Amniotic stem cell (primary cell): Measurements from ENCODE around the gene KLF18.
"Not testable (repeated sequence)": the region's sequence is repeated elsewhere in the genome, so short reads cannot be mapped to it uniquely, and the experiment has no call there.

Experiments
- DNase-seq: peaks from one replicate; lab custom pipeline; 2025; lab: John Stamatoyannopoulos, UW

Gene KLF18

GRCh38 chr1:44141531-44141930 is at the start of gene KLF18:
Gene KLF18 (minus strand): TSS chr1:44141631. CDS start chr1:44141631, 0 bp downstream.
- DNase-seq: no peak

- no peak for DNase-seq
Measured at GRCh38 chr1:44174630-44175029, 33.2 kb upstream of the KLF18 start.

DNA sequence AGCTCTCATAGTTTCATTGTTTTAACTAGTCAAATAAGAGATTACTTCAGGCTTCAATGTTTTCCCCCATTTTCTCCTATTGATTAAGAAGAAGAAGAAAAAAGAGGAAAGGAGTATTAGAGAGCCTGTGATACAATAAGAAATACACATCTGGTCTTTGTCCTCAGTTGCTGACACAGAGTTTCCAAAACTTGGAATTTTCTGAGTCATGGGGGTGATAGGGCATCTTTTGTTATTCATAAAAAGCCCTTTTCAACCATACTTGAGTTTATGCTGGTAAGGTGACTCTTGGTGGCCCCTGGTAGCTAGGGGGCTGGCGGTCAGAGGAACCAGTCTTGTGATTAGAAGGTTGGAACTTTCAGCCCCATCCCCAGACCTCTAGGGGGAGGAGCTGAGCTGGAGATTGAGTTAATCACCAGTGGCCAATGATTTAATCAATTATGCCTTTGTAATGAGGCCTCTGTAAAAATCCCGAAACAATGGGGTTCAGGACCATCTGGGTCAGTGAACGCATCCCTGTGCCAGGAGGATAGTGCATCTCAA is 28.9 kb upstream of the KLF18 start:
- DNase-seq: no peak

DNA sequence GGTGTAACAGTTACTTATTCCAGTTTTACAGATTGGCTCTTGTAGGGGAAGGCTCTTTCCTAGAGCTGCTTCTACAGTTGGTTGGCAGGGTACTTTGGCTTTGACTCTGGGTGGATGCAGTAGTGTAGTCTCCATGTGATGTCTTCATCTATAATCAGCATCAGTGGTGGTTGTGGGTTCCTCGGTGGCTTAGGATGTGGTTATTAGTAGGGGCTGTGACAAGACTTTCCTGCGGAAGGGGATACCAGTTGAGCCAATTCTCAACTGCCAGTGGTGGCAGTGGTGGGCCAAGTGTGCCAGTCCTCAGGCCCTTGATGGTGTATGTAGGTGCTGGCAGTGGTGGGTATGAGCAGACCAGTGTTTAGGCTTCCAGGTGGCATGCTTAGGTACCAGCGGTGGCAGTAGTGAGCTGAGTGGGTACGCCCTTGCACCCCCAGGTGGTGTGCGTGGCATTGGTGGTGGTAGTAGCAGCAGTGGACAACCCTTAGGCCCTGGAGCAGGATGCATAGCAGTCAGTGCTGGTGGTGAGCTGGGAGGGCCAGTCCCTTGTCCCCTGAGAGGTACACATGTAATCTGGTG is 27.2 kb upstream of the KLF18 start:
- no peak for DNase-seq

- DNase-seq: no peak
Measured at GRCh38 chr1:44161546-44161945, 20.1 kb upstream of the KLF18 start.

DNA sequence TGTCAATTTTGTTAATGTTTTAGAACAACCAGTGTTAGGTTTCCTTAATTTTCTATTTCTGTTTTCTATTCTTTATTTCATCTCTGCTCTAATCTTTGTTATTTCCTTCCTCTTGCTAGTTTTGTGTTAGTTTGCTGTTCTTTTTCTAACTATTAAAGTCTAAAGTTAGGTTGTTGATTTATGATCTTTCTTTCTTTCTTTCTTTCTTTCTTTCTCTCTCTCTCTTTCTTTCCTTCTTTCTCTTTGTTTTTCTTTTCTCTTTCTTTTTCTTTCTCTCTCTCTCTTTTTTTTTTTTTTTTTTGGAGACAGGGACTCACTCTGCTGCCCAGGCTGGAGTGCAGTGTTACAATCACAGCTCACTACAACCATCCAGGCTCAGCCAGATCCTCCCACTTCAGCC is 17.4 kb upstream of the KLF18 start:
- DNase-seq: no peak

DNA sequence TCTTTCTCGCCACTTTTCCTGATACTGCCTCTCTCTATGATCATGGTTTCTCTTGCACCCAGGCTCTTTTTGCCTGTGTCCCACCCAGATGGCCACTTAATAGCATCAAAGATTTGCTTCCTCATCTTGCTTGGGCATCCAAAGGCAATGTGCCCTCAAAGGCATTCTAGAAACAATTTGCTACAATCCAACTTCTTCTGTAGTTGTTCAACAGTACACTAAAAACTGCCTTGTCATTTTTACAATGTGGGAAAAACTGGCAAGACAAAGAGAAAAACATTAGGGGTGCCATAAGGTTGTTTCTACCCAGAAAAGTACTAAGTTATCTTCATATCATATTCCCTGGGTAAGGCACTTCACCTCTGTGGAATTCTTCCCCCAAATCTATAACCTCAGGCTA is 16.5 kb upstream of the KLF18 start:
- DNase-seq: no peak

- DNase-seq: no peak
Measured at GRCh38 chr1:44154049-44154448, 12.6 kb upstream of the KLF18 start.

GRCh38 chr1:44152692-44153091 is 11.3 kb upstream of the KLF18 start:
- no peak for DNase-seq

DNA sequence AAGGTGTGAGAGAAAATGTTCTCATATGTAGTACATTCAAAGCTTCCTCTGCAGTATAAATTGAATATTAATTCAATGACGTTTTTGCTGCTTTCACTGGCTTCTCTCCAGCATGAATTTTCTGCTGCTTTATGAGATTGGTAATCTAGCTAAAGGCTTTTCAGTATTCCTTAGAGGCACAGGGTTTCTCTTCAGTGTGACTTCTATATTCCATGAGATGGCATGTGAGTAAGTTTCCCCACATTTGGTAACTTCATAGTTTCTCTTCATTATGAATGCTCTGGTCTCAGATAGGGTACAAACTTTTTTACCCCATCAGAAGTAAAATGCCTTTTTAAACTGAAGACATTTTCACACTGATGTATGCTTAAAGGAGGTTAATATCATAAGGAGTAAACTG is 10.4 kb upstream of the KLF18 start:
- no peak for DNase-seq

DNA sequence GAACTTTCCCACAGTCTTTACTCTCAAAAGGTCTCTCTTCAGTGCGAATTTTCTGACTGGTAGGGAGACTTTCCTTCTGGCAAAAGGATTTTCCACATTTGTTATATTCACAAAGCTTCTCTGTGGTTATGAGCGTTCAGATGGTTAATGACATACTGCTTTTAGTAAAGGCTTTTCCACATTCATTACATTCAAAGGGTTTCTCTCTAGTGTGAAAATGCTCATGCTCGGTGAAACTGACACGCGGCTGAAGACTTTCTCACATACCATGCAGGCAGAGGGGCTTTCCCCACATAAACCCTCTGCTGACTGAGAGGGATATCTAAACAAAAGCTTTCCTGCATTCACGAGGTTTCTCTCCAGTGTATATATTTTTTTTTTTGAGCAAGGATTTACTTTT is 9.9 kb upstream of the KLF18 start:
- no peak for DNase-seq

DNA sequence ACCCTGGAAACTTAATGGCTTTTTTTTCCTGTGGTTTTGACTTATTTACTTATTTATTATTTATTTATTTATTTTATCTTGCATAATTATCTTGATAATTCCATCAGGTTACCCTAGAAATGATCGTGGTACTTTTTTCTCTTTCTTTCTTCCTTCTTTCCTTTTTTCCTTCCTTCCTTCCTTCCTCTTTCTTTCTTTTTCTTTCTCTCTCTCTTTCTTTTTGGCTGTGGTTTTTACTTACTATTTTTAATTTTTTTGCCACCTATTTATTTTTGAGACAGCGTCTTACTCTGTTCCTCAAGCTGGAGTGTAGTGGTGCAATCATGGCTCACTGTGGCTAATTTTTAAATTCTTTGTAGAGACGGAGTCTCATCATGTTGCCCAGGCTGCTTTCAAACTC is 6.2 kb upstream of the KLF18 start:
- DNase-seq: no peak

DNA sequence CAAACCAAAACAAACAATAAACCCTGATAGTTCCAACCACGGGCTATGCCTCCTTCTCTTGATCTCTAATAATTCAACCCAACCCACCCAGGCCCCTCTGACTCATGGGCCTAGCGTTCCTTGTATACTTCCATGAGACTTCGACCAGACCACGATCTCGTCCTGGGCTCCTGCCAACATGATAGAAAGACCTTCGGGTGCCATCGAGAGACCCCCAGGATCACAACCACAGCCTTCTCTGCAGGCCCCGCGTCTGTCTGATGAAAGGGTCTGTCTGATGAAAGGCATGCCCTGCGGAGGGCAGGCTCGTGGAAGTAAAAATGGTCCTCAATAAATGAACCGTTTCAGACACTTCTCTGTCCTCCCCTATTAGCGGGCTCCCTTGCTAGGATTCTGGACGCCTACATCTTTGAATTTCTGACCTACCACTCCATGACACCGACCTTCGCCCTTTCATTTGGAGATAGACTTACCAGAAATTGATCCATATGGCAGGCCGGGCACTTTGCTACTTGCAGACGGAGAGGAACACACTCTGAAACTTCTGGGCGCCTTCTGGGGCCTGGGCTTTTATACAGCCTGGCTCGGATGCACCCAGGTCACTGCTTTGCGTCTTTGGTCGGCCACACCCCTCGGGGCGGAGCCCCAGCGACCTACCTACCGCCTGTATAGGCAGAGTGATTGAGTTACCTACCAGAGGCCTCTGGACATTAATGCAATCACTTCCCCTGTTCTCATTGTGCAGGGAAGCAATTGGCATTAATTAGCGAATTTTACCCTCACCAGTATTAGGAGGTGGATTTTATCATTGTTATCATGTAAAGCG is 5.3 kb upstream of the KLF18 start:
- no peak for DNase-seq

DNA sequence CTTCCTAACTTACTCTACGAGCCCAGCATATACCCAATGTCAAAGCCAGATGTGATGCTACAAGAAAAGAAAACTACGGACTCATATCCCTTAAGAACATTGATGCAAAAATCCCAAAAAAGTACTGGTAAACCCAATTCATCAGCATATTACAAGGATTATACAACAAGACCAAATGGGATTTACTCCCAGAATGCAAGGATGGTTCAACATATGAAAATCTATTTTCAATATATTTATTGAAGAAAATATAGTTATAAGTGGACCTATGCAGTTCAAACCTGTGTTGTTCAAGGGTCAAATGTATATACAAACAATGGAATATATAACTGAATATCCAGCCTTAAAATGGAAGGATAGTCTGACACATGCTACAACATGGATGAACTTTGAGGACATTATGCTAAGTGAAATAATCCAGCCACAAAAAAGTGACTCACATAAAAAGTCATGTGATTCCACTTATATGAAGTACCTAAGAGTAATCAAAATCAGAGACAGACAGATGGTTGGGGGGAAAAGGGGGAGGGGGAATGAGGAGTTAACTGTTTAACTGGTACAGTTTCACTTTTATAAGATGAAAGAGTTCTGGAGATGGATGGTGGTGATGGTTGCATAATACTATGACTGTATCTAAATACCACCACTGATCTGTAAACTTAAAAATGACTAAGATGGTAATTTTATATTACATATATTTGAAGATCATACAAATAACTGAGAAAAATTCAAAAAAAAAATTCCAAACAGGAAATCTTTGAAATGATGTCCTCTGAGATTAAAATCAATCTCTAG is 3.7 kb upstream of the KLF18 start:
- no peak for DNase-seq

DNA sequence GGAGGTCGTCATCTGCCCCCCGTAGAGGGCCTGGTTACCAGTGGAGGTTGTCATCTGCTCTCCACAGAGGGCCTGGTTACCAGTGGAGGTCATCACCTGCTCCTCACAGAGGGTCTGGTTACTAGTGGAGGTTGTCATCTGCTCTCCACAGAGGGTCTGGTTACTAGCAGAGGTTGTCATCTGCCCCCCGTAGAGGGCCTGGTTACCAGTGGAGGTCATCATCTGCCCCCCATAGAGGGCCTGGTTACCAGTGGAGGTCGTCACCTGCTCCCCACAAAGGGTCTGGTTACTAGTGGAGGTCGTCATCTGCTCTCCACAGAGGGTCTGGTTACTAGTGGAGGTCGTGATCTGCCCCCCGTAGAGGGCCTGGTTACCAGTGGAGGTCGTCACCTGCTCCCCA is 1.9 kb downstream of the KLF18 start:
- not testable (repeated sequence) for DNase-seq

DNA sequence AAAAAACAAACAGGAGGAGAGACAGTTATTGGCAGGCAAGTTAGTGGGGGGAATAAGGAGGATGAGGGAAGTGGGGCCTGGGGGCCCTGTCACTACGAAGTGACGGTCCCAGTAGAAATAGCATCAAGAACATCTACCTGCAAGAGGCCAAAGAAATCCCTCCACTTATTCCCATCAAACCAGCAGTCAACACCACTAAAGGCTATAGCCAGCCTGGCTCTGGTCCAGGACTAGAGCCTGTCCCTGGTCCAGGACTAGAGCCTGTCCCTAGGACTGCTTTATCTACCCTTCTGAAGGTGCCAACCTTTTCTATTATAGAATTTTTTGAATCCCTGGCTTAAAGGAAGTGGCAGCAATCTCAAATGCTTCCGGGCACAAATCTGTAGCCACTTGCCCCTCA is 3.2 kb downstream of the KLF18 start:
- no peak for DNase-seq

DNA sequence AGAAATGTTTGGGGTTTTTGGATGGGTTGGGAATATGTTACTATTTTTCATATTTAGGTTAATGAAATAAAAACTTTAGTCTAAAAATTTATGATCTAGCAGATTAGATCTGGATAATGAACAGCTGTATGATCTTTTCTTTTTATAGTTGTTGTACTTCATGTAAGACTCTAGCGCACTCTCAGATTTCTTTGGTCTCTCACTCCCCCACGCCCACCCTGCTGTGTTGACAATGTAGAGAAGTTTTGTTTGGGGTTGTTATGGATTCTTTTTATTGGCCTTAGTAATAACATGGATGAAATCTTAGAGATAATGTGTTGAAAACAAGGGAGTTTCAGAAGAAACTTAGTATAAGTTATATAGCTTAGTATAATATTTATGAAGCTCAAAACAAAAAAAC is 5.5 kb downstream of the KLF18 start:
- DNase-seq: no peak

GRCh38 chr1:44134071-44134920 is 7.1 kb downstream of the KLF18 start:
- no peak for DNase-seq

- no peak for DNase-seq
Measured at GRCh38 chr1:44131411-44131810, 10.0 kb downstream of the KLF18 start.

DNA sequence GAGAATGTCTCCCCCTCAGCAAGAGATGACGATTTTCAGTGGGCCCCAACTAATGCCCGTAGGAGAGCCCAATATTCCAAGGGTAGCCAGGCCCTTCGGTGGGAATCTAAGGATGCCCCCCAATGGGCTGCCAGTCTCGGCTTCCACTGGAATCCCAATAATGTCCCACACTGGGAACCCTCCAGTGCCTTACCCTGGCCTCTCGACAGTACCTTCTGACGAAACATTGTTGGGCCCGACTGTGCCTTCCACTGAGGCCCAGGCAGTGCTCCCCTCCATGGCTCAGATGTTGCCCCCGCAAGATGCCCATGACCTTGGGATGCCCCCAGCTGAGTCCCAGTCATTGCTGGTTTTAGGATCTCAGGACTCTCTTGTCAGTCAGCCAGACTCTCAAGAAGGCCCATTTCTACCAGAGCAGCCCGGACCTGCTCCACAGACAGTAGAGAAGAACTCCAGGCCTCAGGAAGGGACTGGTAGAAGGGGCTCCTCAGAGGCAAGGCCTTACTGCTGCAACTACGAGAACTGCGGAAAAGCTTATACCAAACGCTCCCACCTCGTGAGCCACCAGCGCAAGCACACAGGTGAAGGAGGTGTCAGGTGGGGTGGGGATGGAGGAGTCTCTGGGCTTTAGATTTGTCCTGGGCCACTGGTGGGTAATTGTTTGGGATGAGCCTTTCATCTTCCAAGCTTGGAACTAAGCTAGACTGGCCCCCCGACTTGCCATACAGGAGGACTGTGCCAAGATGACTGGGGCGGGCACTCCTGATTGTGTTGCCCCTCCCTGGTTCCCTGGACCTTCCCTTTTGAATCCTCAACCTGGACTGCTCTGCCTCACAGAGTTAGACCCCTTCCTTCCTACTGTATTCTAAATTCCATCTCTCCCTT is 11.6 kb downstream of the KLF18 start:
- no peak for DNase-seq
